Esophagus squamous epithelium (tissue), 4 donors: ENCODE measurements around the gene KRTAP10-4.

Experiments used
- CTCF ChIP-seq, 6 experiments: fragments of 450-650 bp in 4 of 6; fragments of 200-600 bp in 2 of 6; sonication (generic) in 2 of 6; IDR thresholded peaks; one replicate each; pipeline ENCODE4 v1.5.1; 2016 to 2019; ENCODE audit warnings: antibody characterized with exemption in 6 of 6, mild to moderate bottlenecking in 4 of 6, moderate library complexity in 4 of 6
- POLR2A ChIP-seq, 4 donors: fragments of 450-650 bp; IDR thresholded peaks; one replicate each; pipeline ENCODE4 v1.6.1; 2017; ENCODE audit warnings: antibody characterized with exemption in 4 of 4, mild to moderate bottlenecking in 4 of 4, moderate library complexity in 3 of 4

- TF ChIP-seq CTCF (IDR thresholded peaks at IDR 0.05) = no peak
- no peak for TF ChIP-seq POLR2A (IDR thresholded peaks at IDR 0.05)
These were observed 4.6 kb upstream of the KRTAP10-4 start for GRCh38 chr21:44568667-44569556.
